Measurements from ENCODE around the gene PHF21B. TPM values are rescaled to one million over a fixed set of nuclear protein-coding genes. Genes with fewer than 3 reads are reported as not detected.

PHF21B gene
- total RNA-seq, 1 donor from 2014 or later, result 1.2 TPM

DNA sequence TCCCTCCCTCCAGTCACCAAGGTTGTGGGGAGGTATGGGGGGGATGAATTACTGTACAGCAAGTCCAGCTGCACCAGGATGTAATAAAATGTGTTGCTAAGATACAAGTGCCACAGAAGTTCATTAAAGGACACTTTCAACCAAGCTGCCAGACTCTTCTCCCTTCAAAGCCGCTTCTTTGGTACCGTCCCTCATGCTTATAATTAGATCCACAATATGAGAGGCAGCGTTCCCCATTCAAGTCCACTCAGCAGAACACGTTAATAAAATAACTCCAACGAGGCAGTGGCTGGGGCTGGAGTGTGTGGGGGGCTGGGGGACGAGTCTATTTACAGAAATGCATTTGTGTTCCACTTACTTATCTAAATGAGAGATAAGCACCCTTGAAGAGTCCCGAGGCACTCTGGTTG lies 14.7 kb downstream of the PHF21B start:
- intact Hi-C loops (cut with micrococcal nuclease), result no loop called here
- Mint-ChIP-seq H3K4me1 (ENCODE audit: low read depth) (no peaks in the 10 kb centered on the region), H3K27me3 (ENCODE audit: low read depth) (no peaks in the 10 kb centered on the region), H3K36me3 (ENCODE audit: low read depth) (no peaks in the 10 kb centered on the region), H3K27ac (no peak overlapping the region), H3K9me3 (no peaks in the 10 kb centered on the region), H3K4me3 (ENCODE audit: low read depth) (no peak overlapping the region)
- no peak for DNase-seq (ENCODE audit: low spot score)

DNA sequence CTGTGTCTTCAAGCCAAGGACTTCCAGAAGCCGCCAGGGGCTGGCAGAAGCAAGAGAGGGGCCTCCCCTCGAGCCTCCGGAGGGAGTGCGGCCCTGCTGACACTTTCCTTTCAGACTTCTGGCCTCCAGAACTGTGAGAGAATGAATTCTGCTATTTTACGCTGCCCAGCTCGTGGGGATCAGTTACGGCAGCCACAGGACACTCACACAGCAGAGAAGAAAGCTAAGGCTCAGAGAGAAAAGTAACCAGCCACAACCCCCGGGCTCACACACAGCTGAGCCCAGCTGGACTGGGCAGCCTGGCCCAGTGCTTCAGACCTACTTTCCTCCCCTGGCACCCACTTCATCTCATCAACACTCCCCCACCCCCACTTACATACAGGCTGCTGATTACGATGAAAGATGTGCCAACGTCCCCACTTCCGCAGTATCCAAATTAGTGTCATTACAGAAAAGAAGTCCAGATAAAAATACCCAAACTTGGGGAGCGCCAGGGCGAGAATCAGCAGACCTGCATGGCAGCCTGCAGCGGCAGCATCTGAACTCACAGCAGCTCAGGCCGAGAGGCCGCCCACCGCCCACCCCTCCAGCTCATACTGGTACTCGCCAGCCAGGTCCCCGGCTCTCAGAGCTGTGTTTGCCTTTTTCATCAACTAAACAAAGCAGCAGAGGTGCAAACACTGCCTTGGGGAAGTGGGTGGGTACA lies 15.3 kb downstream of the PHF21B start:
- Mint-ChIP-seq H3K4me3 (ENCODE audit: low read depth) (no peak overlapping the region), H3K27me3 (ENCODE audit: low read depth) (no peaks in the 10 kb centered on the region), H3K36me3 (ENCODE audit: low read depth) (no peaks in the 10 kb centered on the region), H3K27ac (no peak overlapping the region), H3K4me1 (ENCODE audit: low read depth) (no peaks in the 10 kb centered on the region), H3K9me3 (no peaks in the 10 kb centered on the region)
- intact Hi-C loops (cut with micrococcal nuclease), result no loop called here
- DNase-seq (ENCODE audit: low spot score), result no peak

DNA sequence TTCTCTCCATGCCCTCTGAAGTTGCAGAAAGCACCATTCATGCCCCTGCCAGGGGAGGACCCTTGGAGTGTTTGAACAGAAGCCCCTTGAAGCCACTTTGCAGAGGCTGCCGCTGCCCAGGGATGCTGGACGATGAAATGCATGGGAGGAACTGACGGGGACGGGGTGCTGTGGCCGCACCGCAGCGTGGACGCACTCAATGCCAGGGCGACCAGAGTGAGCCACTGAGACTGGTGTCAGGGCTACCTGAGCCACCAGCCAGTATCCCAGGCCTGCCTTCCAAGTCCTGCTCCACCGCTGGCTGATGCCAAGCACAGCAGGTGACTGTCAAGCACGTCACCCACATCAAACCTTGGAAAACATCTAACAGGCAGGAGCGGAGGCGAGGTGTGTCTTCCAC lies 17.6 kb downstream of the PHF21B start:
- no peaks in the 10 kb centered on the region for H3K27me3 Mint-ChIP-seq (ENCODE audit: low read depth)
- H3K4me1 Mint-ChIP-seq (ENCODE audit: low read depth), result no peaks in the 10 kb centered on the region
- intact Hi-C loops (cut with micrococcal nuclease), result no loop called here
- no peak overlapping the region for H3K27ac Mint-ChIP-seq
- no peaks in the 10 kb centered on the region for H3K36me3 Mint-ChIP-seq (ENCODE audit: low read depth)
- no peak overlapping the region for H3K4me3 Mint-ChIP-seq (ENCODE audit: low read depth)
- H3K9me3 Mint-ChIP-seq, result no peaks in the 10 kb centered on the region
- no peak for DNase-seq (ENCODE audit: low spot score)

DNA sequence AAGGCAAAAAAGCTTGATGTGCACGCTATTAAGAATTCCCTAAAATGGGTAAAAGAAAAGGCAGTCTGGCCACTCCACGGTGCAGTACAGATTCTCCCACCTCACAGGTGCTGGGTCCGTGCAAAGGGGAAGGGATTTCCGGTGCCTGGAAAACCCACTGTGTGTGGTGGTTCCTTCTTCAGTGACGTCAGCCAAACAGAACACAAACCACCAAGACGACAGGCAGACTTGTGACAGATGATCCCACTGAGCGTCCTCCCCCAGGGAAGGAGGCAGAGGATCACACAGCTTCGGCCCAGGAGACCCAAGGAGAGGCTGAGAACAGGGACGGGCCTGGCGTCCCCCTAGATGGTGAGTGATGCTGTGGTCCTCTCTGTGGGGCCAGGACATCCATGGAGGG lies 18.6 kb downstream of the PHF21B start:
- Mint-ChIP-seq H3K4me1 (ENCODE audit: low read depth) (no peaks in the 10 kb centered on the region), H3K27me3 (ENCODE audit: low read depth) (no peaks in the 10 kb centered on the region), H3K27ac (no peak overlapping the region), H3K36me3 (ENCODE audit: low read depth) (no peaks in the 10 kb centered on the region), H3K9me3 (no peaks in the 10 kb centered on the region), H3K4me3 (ENCODE audit: low read depth) (no peak overlapping the region)
- intact Hi-C loops (cut with micrococcal nuclease), result no loop called here
- no peak for DNase-seq (ENCODE audit: low spot score)

DNA sequence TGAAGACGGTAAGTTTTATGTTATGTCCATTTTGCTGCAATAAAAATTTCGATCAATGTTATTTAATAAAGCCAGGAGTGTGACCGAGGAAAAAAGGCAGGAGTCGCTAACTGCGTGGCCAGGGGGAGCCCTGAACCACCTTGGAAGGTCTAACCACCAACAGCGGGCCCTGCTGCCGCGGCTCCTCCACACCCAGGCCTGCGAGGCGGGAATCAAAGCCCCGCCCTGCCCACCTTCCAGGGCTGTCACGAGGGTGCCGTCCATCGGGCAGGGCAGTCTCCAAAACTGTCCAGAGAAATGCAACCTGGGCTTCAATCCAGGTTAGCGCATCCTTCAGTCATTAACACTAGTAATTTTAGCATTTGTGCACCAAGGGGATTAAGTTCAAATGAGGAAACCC lies 19.0 kb downstream of the PHF21B start:
- no peaks in the 10 kb centered on the region for H3K9me3 Mint-ChIP-seq

DNA sequence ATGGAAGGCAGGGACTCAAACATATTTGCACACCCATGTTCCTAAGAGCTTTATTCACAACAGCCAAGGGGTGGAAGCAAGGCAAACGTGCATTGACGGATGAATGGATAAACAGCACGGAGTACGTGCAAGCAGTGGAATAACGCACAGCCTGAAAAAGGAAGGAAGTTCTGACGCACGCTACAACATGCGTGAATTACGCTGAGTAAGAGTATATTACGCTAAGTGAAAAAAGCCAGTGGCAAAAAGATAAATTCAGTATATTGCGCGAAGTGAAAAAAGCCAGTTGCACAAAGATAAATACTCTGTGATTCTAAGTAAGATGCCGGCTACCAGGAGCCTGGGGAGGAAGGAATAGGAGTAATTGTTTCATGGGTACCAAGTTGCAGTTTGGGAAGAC lies 19.5 kb downstream of the PHF21B start:
- no peaks in the 10 kb centered on the region for H3K36me3 Mint-ChIP-seq (ENCODE audit: low read depth)
- H3K9me3 Mint-ChIP-seq, result no peaks in the 10 kb centered on the region
- no peak overlapping the region for H3K27ac Mint-ChIP-seq
- H3K27me3 Mint-ChIP-seq (ENCODE audit: low read depth), result no peaks in the 10 kb centered on the region
- no peaks in the 10 kb centered on the region for H3K4me1 Mint-ChIP-seq (ENCODE audit: low read depth)
- intact Hi-C loops (cut with micrococcal nuclease), result no loop called here
- H3K4me3 Mint-ChIP-seq (ENCODE audit: low read depth), result no peak overlapping the region
- no peak for DNase-seq (ENCODE audit: low spot score)

More for the DNA sequence above, 19.0 kb downstream of the PHF21B start:
- H3K27ac Mint-ChIP-seq, result no peak overlapping the region
- intact Hi-C loops (cut with micrococcal nuclease), result no loop called here
- no peaks in the 10 kb centered on the region for H3K36me3 Mint-ChIP-seq (ENCODE audit: low read depth)
- H3K4me3 Mint-ChIP-seq (ENCODE audit: low read depth), result no peak overlapping the region
- no peaks in the 10 kb centered on the region for H3K4me1 Mint-ChIP-seq (ENCODE audit: low read depth)
- H3K27me3 Mint-ChIP-seq (ENCODE audit: low read depth), result no peaks in the 10 kb centered on the region
- DNase-seq (ENCODE audit: low spot score), result no peak

DNA sequence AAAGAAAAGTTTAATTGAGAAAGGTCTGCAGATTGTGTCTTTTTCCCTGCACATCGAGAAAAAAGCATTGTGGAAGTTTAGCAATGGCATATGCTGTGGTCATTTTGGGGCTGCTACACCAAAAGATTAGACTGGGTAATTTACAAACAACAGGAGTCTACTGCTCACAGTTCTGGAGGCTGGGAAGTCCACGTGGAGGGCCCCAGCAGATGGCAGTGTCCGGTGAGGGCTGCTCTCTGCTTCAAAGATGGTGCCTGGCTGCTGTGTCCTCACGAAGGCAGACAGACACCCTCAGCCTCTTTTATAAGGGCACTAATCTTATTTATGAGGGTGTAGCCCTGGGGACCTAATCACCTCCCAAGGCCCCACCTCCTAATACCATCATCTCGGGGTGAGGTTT lies 21.1 kb downstream of the PHF21B start:
- no peaks in the 10 kb centered on the region for H3K36me3 Mint-ChIP-seq (ENCODE audit: low read depth)
- H3K4me1 Mint-ChIP-seq (ENCODE audit: low read depth), result no peaks in the 10 kb centered on the region
- H3K4me3 Mint-ChIP-seq (ENCODE audit: low read depth), result no peak overlapping the region
- H3K27ac Mint-ChIP-seq, result no peak overlapping the region
- DNase-seq (ENCODE audit: low spot score), result no peak
- H3K9me3 Mint-ChIP-seq, result peaks cover 6% of the 10 kb centered on the region
- H3K27me3 Mint-ChIP-seq (ENCODE audit: low read depth), result no peaks in the 10 kb centered on the region
- intact Hi-C loops (cut with micrococcal nuclease), result no loop called here

DNA sequence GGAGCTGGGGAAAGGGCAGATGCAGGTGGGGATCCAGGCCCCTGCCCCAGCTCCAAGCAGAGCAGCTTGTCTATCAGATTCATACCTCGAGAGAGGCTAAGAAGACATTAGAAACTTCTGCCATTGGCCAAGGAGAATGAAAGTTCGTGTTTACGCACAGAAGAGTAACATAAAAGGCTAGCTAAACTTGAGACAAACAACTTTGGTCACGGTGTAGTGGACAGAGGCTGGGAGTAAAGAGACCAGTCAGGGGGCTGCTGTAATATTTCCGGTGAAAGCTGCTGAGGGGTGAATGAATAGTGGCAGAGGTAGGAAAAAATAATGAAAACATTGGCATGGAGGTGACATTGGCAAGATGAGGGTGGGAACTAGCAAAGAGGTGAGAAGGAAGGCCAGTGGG lies 22.9 kb downstream of the PHF21B start:
- H3K36me3 Mint-ChIP-seq (ENCODE audit: low read depth), result no peaks in the 10 kb centered on the region
- no peak for DNase-seq (ENCODE audit: low spot score)
- intact Hi-C loops (cut with micrococcal nuclease), result no loop called here
- no peaks in the 10 kb centered on the region for H3K27me3 Mint-ChIP-seq (ENCODE audit: low read depth)
- H3K27ac Mint-ChIP-seq, result no peak overlapping the region
- H3K4me3 Mint-ChIP-seq (ENCODE audit: low read depth), result no peak overlapping the region
- H3K4me1 Mint-ChIP-seq (ENCODE audit: low read depth), result no peaks in the 10 kb centered on the region
- H3K9me3 Mint-ChIP-seq, result peaks cover 6% of the 10 kb centered on the region

DNA sequence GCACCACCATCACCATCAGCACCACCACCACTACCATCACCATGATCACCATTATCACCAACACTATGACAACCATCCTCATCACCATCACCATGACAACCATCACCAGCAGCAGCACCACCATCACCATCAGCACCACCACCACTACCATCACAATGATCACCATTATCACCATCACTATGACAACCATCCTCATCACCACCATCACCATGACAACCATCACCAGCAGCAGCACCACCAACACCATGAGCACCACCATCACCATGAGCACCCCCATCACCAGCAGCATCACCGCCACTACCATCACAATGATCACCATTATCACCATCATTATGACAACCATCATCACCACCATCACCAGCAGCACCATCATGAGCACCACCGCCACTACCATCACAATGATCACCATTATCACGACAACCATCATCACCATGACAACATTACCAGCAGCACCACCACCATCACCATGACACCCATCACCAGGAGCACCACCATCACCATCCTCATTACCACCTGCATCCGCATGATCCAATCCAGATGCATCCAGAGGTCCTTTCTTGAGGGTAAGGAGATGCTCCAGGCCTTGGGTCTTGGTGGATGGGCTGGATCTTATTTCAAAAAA lies 23.8 kb downstream of the PHF21B start:
- Mint-ChIP-seq H3K27ac (no peak overlapping the region), H3K4me1 (ENCODE audit: low read depth) (no peaks in the 10 kb centered on the region), H3K9me3 (peaks cover 6% of the 10 kb centered on the region), H3K27me3 (ENCODE audit: low read depth) (no peaks in the 10 kb centered on the region), H3K36me3 (ENCODE audit: low read depth) (no peaks in the 10 kb centered on the region), H3K4me3 (ENCODE audit: low read depth) (no peak overlapping the region)
- DNase-seq (ENCODE audit: low spot score), result no peak
- intact Hi-C loops (cut with micrococcal nuclease), result no loop called here

DNA sequence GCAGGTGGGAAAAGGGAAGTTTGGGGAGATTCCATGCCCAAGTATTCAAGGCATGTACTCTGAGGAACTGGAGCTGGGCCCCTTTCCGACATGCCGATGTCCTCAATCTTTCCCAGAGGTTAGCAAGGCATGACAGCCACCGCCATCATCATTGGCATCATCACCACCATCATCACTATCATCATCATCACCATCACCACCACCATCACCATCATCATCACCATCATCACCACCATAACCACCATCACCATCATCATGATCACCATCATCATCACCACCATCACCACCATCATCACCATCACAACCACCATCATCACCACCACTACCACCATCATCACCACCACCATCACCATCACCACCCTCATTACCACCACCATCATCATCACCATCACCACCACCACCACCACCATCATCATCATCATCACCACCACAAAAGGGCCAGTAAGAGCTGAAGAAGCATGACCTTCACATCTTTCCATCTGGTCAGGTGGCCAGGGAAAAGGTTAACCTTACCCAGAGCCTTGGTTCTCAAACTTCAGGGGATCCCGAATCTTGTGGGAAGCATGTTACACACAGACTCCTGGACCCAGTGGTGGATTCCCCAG lies 25.8 kb downstream of the PHF21B start:
- intact Hi-C loops (cut with micrococcal nuclease), result no loop called here
- H3K36me3 Mint-ChIP-seq (ENCODE audit: low read depth), result no peaks in the 10 kb centered on the region
- no peak for DNase-seq (ENCODE audit: low spot score)
- H3K4me3 Mint-ChIP-seq (ENCODE audit: low read depth), result no peak overlapping the region
- peaks cover 6% of the 10 kb centered on the region for H3K9me3 Mint-ChIP-seq
- no peak overlapping the region for H3K27ac Mint-ChIP-seq
- H3K27me3 Mint-ChIP-seq (ENCODE audit: low read depth), result no peaks in the 10 kb centered on the region
- H3K4me1 Mint-ChIP-seq (ENCODE audit: low read depth), result no peaks in the 10 kb centered on the region

DNA sequence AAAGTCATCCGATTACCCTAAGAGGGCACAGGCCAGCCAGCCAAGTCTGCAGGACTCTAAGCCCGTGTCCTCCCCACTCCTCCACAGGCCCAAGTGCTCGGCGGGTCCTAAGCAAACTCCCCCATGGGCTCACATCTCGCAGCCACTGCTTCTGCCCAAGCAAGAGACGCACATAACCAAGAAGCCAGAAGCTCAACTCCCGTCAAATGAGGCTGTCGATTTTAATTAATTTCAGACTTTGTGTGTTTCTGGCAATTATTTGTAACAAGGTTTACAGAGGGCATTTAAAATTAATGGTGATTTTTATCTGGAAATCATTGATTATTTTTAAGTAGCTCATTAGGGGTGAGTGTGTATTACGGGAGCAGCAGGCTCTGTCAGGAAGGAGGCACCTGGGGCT lies 27.4 kb downstream of the PHF21B start:
- Mint-ChIP-seq H3K4me1 (ENCODE audit: low read depth) (no peaks in the 10 kb centered on the region), H3K36me3 (ENCODE audit: low read depth) (no peaks in the 10 kb centered on the region), H3K9me3 (peaks cover 6% of the 10 kb centered on the region), H3K27ac (no peak overlapping the region), H3K27me3 (ENCODE audit: low read depth) (no peaks in the 10 kb centered on the region), H3K4me3 (ENCODE audit: low read depth) (no peak overlapping the region)
- intact Hi-C loops (cut with micrococcal nuclease), result no loop called here
- DNase-seq (ENCODE audit: low spot score), result no peak

DNA sequence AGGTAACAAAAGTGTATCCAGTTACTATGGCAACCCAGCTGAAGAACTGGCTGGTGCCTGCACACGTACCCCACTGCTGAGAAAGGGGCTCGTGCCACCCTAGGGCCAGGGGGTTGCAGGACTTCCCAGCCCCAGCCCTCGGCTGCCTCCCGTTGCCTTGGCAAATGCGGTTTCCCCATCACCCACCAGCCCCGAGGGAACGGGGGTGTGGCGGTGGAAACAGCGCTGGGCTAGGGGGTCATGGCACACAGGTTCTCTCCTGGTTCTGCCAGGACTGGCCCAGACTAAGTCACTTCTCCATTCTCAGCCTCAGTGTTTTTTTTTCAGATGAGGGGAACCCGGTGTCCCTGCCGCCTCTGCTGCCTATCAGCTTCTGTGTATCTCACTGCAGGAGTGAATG lies 27.9 kb downstream of the PHF21B start:
- intact Hi-C loops (cut with micrococcal nuclease), result no loop called here
- H3K27ac Mint-ChIP-seq, result no peak overlapping the region
- no peak for DNase-seq (ENCODE audit: low spot score)

DNA sequence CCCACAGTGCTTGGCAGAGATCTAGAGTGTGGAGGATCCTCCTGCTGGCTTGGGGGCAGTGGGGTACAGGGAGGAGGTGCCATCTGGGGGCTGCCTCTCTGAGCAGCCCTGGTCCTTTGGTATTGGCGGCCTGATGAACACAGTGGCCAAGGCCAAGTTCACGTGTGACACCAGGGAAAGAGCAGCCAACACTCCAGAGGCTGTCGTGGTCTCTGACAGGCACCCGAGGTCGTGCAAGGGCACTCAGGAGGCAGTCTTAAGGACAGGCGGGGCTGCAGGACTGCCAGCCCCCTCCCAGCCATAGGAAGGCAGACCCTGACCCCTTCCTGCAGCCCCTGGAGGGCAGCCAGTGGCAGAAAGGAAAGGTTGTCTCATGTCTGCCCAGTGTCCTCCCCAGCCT lies 30.7 kb downstream of the PHF21B start:
- Mint-ChIP-seq H3K36me3 (ENCODE audit: low read depth) (no peaks in the 10 kb centered on the region), H3K9me3 (peaks cover 5% of the 10 kb centered on the region), H3K27me3 (ENCODE audit: low read depth) (no peaks in the 10 kb centered on the region), H3K4me3 (ENCODE audit: low read depth) (no peak overlapping the region), H3K27ac (no peak overlapping the region), H3K4me1 (ENCODE audit: low read depth) (no peaks in the 10 kb centered on the region)
- DNase-seq (ENCODE audit: low spot score), result no peak
- intact Hi-C loops (cut with micrococcal nuclease), result no loop called here

More for the DNA sequence above, 27.9 kb downstream of the PHF21B start:
- Mint-ChIP-seq H3K36me3 (ENCODE audit: low read depth) (no peaks in the 10 kb centered on the region), H3K4me3 (ENCODE audit: low read depth) (no peak overlapping the region), H3K27me3 (ENCODE audit: low read depth) (no peaks in the 10 kb centered on the region), H3K4me1 (ENCODE audit: low read depth) (no peaks in the 10 kb centered on the region), H3K9me3 (peaks cover 6% of the 10 kb centered on the region)

Data from activated T-helper 2 cell treated with anti-CD3 and anti-CD28 coated beads, Interferon-gamma antibody, Interleukin-2, Interleukin-4, amounts not matched to agents 10 μg/mL and 5 μg/mL and 100 μg/mL, durations not matched to agents 14 hours and 24 hours and 36 hours (primary cell).